ENCODE results near the gene PDCD7.
"Not testable (repeated sequence)": the region's sequence is repeated elsewhere in the genome, so short reads cannot be mapped to it uniquely, and the experiment has no call there.

The PDCD7 gene

GRCh38 chr15:65133548-65134200, at the start of gene PDCD7:
PDCD7 (minus strand) TSS chr15:65133808; CDS start chr15:65133781, 27 bp downstream.
- DNase-seq = peak; percentile 81

GRCh38 chr15:65182538-65182937, 48.9 kb upstream of the PDCD7 start:
- DNase-seq = no peak

GRCh38 chr15:65181582-65182353, 48.2 kb upstream of the PDCD7 start:
- not testable (repeated sequence) for DNase-seq

GRCh38 chr15:65180167-65180566, 46.6 kb upstream of the PDCD7 start:
- DNase-seq = no peak

GRCh38 chr15:65177901-65178300, 44.3 kb upstream of the PDCD7 start:
- DNase-seq = no peak

- DNase-seq = no peak
Measured at GRCh38 chr15:65176056-65176455, 42.4 kb upstream of the PDCD7 start.

- no peak for DNase-seq
Measured at GRCh38 chr15:65175511-65175910, 41.9 kb upstream of the PDCD7 start.

- no peak for DNase-seq
Measured at GRCh38 chr15:65174509-65174908, 40.9 kb upstream of the PDCD7 start.

GRCh38 chr15:65172531-65172930, 38.9 kb upstream of the PDCD7 start:
- DNase-seq = no peak

GRCh38 chr15:65171428-65171827, 37.8 kb upstream of the PDCD7 start:
- DNase-seq = no peak

- no peak for DNase-seq
Measured at GRCh38 chr15:65165875-65166274, 32.3 kb upstream of the PDCD7 start.

GRCh38 chr15:65164139-65164538, 30.5 kb upstream of the PDCD7 start:
- DNase-seq = no peak

- no peak for DNase-seq
Measured at GRCh38 chr15:65163041-65163440, 29.4 kb upstream of the PDCD7 start.

GRCh38 chr15:65156692-65157091, 23.1 kb upstream of the PDCD7 start:
- no peak for DNase-seq

- no peak for DNase-seq
Measured at GRCh38 chr15:65154720-65155119, 21.1 kb upstream of the PDCD7 start.

- DNase-seq = no peak
Measured at GRCh38 chr15:65147902-65148301, 14.3 kb upstream of the PDCD7 start.

GRCh38 chr15:65146438-65146837, 12.8 kb upstream of the PDCD7 start:
- DNase-seq = no peak

- DNase-seq = not testable (repeated sequence)
Measured at GRCh38 chr15:65138631-65139030, 5.0 kb upstream of the PDCD7 start.

- not testable (repeated sequence) for DNase-seq
Measured at GRCh38 chr15:65137893-65138292, 4.3 kb upstream of the PDCD7 start.

GRCh38 chr15:65137089-65137488, 3.5 kb upstream of the PDCD7 start:
- DNase-seq = not testable (repeated sequence)

- no peak for DNase-seq
Measured at GRCh38 chr15:65134538-65134937, 930 bp upstream of the PDCD7 start.

- peak; percentile 26 for DNase-seq
Measured at GRCh38 chr15:65132878-65133547, 595 bp downstream of the PDCD7 start.

GRCh38 chr15:65130941-65131340, 2.7 kb downstream of the PDCD7 start:
- DNase-seq = no peak

GRCh38 chr15:65115542-65115941, 18.1 kb downstream of the PDCD7 start:
- DNase-seq = no peak

Data from stimulated activated naive CD4-positive, alpha-beta T cell treated with Interleukin-2 at 50 U/mL for 16 hours (primary cell).